ENCODE measurements around the gene ZSCAN9.

DNA sequence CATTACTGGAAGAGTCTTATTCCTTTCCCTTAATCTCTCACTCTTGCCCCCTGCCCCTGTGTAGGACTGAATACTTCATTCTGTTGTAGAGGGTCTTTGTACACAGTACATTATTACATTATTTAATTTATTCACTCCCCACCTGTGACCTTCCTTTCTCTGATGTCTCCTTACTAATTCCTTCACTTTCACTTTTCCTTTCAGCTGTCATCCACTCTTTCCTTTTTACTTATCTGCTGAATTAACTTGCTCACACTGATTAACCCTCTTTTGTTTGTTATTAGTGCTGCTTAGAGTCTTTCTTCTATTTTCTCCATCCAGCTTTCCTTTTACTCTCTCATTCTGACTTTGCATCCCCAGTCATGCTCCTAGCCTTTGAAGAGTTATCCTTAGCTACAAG, 49.8 kb downstream of the ZSCAN9 start:
- TF ChIP-seq, protein P1, sequence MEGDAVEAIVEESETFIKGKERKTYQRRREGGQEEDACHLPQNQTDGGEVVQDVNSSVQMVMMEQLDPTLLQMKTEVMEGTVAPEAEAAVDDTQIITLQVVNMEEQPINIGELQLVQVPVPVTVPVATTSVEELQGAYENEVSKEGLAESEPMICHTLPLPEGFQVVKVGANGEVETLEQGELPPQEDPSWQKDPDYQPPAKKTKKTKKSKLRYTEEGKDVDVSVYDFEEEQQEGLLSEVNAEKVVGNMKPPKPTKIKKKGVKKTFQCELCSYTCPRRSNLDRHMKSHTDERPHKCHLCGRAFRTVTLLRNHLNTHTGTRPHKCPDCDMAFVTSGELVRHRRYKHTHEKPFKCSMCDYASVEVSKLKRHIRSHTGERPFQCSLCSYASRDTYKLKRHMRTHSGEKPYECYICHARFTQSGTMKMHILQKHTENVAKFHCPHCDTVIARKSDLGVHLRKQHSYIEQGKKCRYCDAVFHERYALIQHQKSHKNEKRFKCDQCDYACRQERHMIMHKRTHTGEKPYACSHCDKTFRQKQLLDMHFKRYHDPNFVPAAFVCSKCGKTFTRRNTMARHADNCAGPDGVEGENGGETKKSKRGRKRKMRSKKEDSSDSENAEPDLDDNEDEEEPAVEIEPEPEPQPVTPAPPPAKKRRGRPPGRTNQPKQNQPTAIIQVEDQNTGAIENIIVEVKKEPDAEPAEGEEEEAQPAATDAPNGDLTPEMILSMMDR (IDR thresholded peaks at IDR 0.05): no peak
- no peak for TF ChIP-seq TCF7L2 (IDR thresholded peaks at IDR 0.05; ENCODE audit: low read depth, low read length)
- TF ChIP-seq POLR2AphosphoS5 (IDR thresholded peaks at IDR 0.05; ENCODE audit: low read depth, low read length): no peak
- no peak for TF ChIP-seq SIN3A (IDR thresholded peaks at IDR 0.05; ENCODE audit: borderline replicate concordance, insufficient read depth, low read depth, low read length)
- TF ChIP-seq, protein P2, sequence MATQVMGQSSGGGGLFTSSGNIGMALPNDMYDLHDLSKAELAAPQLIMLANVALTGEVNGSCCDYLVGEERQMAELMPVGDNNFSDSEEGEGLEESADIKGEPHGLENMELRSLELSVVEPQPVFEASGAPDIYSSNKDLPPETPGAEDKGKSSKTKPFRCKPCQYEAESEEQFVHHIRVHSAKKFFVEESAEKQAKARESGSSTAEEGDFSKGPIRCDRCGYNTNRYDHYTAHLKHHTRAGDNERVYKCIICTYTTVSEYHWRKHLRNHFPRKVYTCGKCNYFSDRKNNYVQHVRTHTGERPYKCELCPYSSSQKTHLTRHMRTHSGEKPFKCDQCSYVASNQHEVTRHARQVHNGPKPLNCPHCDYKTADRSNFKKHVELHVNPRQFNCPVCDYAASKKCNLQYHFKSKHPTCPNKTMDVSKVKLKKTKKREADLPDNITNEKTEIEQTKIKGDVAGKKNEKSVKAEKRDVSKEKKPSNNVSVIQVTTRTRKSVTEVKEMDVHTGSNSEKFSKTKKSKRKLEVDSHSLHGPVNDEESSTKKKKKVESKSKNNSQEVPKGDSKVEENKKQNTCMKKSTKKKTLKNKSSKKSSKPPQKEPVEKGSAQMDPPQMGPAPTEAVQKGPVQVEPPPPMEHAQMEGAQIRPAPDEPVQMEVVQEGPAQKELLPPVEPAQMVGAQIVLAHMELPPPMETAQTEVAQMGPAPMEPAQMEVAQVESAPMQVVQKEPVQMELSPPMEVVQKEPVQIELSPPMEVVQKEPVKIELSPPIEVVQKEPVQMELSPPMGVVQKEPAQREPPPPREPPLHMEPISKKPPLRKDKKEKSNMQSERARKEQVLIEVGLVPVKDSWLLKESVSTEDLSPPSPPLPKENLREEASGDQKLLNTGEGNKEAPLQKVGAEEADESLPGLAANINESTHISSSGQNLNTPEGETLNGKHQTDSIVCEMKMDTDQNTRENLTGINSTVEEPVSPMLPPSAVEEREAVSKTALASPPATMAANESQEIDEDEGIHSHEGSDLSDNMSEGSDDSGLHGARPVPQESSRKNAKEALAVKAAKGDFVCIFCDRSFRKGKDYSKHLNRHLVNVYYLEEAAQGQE (IDR thresholded peaks at IDR 0.05; ENCODE audit: insufficient read depth in 1 of 2, low read depth in 2 of 2, low read length in 1 of 2): no peak
